ENCODE results near the gene EIF4E2.
A peak's percentile ranks its signal among the peaks of the same experiment; 100 is the strongest.

The EIF4E2 gene

DNA sequence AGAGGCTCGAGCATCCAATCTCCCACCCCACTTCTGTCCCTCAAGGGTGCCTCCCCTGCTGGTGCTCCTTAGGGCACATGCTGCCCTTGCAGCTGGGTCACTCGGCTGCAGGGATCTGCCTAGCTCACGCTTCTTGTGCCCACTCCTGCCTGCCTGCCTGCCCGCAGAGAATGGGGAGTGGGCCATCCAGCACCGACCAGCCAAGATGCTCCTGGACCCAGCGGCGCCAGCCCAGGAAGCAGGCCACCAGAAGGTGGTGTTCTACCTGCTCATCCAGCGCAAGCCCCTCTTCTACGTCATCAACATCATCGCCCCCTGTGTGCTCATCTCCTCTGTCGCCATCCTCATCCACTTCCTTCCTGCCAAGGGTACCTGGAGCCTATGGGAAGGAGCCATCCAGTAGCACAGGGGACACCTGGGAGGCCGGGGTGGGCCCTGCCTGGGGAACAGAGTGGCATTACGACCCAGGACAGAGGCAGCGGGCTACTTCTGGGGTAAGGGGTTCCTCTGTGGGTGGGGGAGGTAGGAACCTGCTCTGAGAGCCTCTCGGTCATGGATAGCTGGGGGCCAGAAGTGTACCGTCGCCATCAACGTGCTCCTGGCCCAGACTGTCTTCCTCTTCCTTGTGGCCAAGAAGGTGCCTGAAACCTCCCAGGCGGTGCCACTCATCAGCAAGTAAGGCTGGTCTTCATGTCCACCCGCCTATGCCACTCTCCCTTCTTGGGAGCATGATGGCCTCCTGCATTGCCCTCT is 7.6 kb upstream of the EIF4E2 start:
- TF ChIP-seq, protein P1, sequence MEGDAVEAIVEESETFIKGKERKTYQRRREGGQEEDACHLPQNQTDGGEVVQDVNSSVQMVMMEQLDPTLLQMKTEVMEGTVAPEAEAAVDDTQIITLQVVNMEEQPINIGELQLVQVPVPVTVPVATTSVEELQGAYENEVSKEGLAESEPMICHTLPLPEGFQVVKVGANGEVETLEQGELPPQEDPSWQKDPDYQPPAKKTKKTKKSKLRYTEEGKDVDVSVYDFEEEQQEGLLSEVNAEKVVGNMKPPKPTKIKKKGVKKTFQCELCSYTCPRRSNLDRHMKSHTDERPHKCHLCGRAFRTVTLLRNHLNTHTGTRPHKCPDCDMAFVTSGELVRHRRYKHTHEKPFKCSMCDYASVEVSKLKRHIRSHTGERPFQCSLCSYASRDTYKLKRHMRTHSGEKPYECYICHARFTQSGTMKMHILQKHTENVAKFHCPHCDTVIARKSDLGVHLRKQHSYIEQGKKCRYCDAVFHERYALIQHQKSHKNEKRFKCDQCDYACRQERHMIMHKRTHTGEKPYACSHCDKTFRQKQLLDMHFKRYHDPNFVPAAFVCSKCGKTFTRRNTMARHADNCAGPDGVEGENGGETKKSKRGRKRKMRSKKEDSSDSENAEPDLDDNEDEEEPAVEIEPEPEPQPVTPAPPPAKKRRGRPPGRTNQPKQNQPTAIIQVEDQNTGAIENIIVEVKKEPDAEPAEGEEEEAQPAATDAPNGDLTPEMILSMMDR (IDR thresholded peaks at IDR 0.05; ENCODE audit: borderline replicate concordance, extremely low read depth, low read length, poor library complexity, severe bottlenecking) = no peak
- no peak for TF ChIP-seq EZH2 (IDR thresholded peaks at IDR 0.05; ENCODE audit: borderline replicate concordance, low read depth, low read length, severe bottlenecking)
- Histone ChIP-seq H3K27ac (ENCODE audit: low read length) (no peak overlapping the region), H3K4me3 (ENCODE audit: low read depth in 1 of 2, low read length in 2 of 2) (no peak overlapping the region), H4K20me1 (ENCODE audit: insufficient read depth, low read length) (peaks cover 36% of the 10 kb centered on the region), H3K4me2 (ENCODE audit: insufficient read depth, low read length) (no peak overlapping the region), H3K4me1 (ENCODE audit: insufficient read depth, low read length) (peaks cover 9% of the 10 kb centered on the region; the same call in 1 of the 2 replicates), H3K9me3 (ENCODE audit: insufficient read depth, low read length, severe bottlenecking) (no peaks in the 10 kb centered on the region), H2AFZ (ENCODE audit: low read depth, low read length) (no peak overlapping the region), H3K36me3 (ENCODE audit: insufficient read depth, low read length) (peaks cover 26% of the 10 kb centered on the region), H3K27me3 (ENCODE audit: insufficient read depth, low read length, poor library complexity) (no peaks in the 10 kb centered on the region), H3K79me2 (ENCODE audit: insufficient read depth, low read length) (peaks cover 23% of the 10 kb centered on the region), H3K9ac (ENCODE audit: low read depth, low read length) (no peak overlapping the region)
- ATAC-seq (ENCODE audit: insufficient read depth, low read depth) (0 out of 3 replicates have a peak, but pooled peaks have one; percentile 6), DNase-seq (no peak)

DNA sequence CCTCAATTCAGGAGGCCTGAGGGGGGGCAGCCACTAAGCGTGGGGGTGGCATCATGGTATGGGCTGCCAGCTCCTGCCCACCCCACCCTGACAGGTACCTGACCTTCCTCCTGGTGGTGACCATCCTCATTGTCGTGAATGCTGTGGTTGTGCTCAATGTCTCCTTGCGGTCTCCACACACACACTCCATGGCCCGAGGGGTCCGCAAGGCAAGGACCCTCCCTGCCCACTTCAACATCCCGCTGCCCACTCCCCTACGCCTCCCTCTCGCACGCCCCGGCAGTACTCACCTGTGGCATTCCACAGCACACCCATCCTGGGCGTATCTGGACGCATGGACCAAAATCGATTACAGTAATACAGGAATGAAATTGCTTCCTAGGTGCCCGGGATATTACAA is 7.0 kb upstream of the EIF4E2 start:
- H2AFZ ChIP-seq (ENCODE audit: low read depth, low read length) = no peak overlapping the region
- peaks cover 36% of the 10 kb centered on the region for H4K20me1 ChIP-seq (ENCODE audit: insufficient read depth, low read length)
- H3K4me1 ChIP-seq (ENCODE audit: insufficient read depth, low read length) = peaks cover 14% of the 10 kb centered on the region
- peaks cover 29% of the 10 kb centered on the region for H3K79me2 ChIP-seq (ENCODE audit: insufficient read depth, low read length)
- H3K36me3 ChIP-seq (ENCODE audit: insufficient read depth, low read length) = peaks cover 28% of the 10 kb centered on the region
- ATAC-seq (ENCODE audit: insufficient read depth, low read depth) = no peak
- no peak for DNase-seq
- no peak overlapping the region for H3K27ac ChIP-seq (ENCODE audit: low read length)
- no peak overlapping the region for H3K4me3 ChIP-seq (ENCODE audit: low read depth in 1 of 2, low read length in 2 of 2)
- no peak overlapping the region for H3K9ac ChIP-seq (ENCODE audit: low read depth, low read length)
- no peaks in the 10 kb centered on the region for H3K27me3 ChIP-seq (ENCODE audit: insufficient read depth, low read length, poor library complexity)
- TF ChIP-seq, protein P1 (IDR thresholded peaks at IDR 0.05; ENCODE audit: borderline replicate concordance, extremely low read depth, low read length, poor library complexity, severe bottlenecking) = no peak
- no peak for TF ChIP-seq EZH2 (IDR thresholded peaks at IDR 0.05; ENCODE audit: borderline replicate concordance, low read depth, low read length, severe bottlenecking)
- no peaks in the 10 kb centered on the region for H3K9me3 ChIP-seq (ENCODE audit: insufficient read depth, low read length, severe bottlenecking)
- no peak overlapping the region for H3K4me2 ChIP-seq (ENCODE audit: insufficient read depth, low read length)

DNA sequence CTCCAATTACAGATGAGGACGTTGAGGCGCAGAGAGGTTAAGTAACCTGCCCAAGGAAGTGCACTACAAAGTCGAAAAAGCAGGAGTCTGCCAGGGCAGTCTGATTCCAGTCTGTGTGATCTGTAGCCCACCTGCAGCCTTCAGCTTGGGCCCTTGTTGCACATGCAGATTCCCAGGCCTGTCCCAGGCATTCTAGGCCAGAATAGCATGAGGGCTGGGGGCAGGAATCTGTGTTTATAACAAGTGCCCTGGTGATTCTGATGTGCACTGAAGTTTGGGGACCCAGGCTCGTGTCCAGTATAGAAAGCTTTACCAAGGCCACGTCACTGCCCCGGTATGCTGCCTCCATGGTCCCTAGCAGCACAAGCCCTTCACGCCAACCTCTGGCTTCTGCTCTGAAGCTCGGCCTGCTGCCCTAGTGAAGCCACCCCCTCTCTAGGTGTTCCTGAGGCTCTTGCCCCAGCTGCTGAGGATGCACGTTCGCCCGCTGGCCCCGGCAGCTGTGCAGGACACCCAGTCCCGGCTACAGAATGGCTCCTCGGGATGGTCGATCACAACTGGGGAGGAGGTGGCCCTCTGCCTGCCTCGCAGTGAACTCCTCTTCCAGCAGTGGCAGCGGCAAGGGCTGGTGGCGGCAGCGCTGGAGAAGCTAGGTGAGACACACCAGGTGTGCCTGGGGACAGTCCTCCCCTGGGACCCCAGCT is 6.4 kb upstream of the EIF4E2 start:
- Histone ChIP-seq H3K27me3 (ENCODE audit: insufficient read depth, low read length, poor library complexity) (no peaks in the 10 kb centered on the region), H3K27ac (ENCODE audit: low read length) (no peak overlapping the region), H3K79me2 (ENCODE audit: insufficient read depth, low read length) (peaks cover 34% of the 10 kb centered on the region), H2AFZ (ENCODE audit: low read depth, low read length) (no peak overlapping the region), H3K4me2 (ENCODE audit: insufficient read depth, low read length) (no peak overlapping the region), H3K9ac (ENCODE audit: low read depth, low read length) (no peak overlapping the region), H3K4me1 (ENCODE audit: insufficient read depth, low read length) (peaks cover 20% of the 10 kb centered on the region), H3K36me3 (ENCODE audit: insufficient read depth, low read length) (peaks cover 29% of the 10 kb centered on the region), H3K4me3 (ENCODE audit: low read depth in 1 of 2, low read length in 2 of 2) (no peak overlapping the region), H4K20me1 (ENCODE audit: insufficient read depth, low read length) (peaks cover 36% of the 10 kb centered on the region), H3K9me3 (ENCODE audit: insufficient read depth, low read length, severe bottlenecking) (no peaks in the 10 kb centered on the region)
- no peak for ATAC-seq (ENCODE audit: insufficient read depth, low read depth)
- no peak for TF ChIP-seq EZH2 (IDR thresholded peaks at IDR 0.05; ENCODE audit: borderline replicate concordance, low read depth, low read length, severe bottlenecking)
- TF ChIP-seq, protein P1 (IDR thresholded peaks at IDR 0.05; ENCODE audit: borderline replicate concordance, extremely low read depth, low read length, poor library complexity, severe bottlenecking) = no peak
- DNase-seq = no peak
